Smooth muscle cell of bladder (primary cell): ENCODE measurements around the gene KNTC1. TPM values are rescaled to one million over a fixed set of nuclear protein-coding genes. Genes with fewer than 3 reads are reported as not detected.

Experiments
- total RNA-seq: library from RNA; depleted of rRNA; stranded (reverse); fragments of >200 nt; gene quantifications from 2 replicates; pipeline ENCODE4 v1.2.3, GENCODE V29; 2014

Gene KNTC1
- 7.1 and 7.4 TPM in 2 replicates for total RNA-seq

GRCh38 chr12:122526683-122527477 is at the start of gene KNTC1, which contains the start of gene RSRC2:
KNTC1 (plus strand) TSS chr12:122527249; CDS start chr12:122530064, 2,815 bp downstream.
RSRC2 (minus strand) TSS chr12:122526936; CDS start chr12:122526853, 83 bp downstream.

GRCh38 chr12:122500685-122501488 is 26.2 kb upstream of the KNTC1 start, which contains the start of gene ZCCHC8:
ZCCHC8 (minus strand) TSS chr12:122500932; CDS start chr12:122500840, 92 bp downstream.

Other genes starting within 250 kb of the KNTC1 start
- 69.0 and 74.6 TPM in 2 replicates for gene CLIP1, start 104.6 kb upstream of the KNTC1 start, total RNA-seq
- gene ZCCHC8, start 26.3 kb upstream of the KNTC1 start, total RNA-seq: 11.8 and 12.3 TPM in 2 replicates
- 40.1 and 45.7 TPM in 2 replicates for gene RSRC2, start 313 bp upstream of the KNTC1 start, total RNA-seq
- gene HCAR2, start 176.1 kb downstream of the KNTC1 start, total RNA-seq: 0.14 TPM in 1 of 2 replicates, not detected in the other
- gene HCAR3, start 189.6 kb downstream of the KNTC1 start, total RNA-seq: not detected in 2 replicates
- under 0.01 and 0.09 TPM in 2 replicates for gene HCAR1, start 203.6 kb downstream of the KNTC1 start, total RNA-seq
- 25.6 and 29.1 TPM in 2 replicates for gene DENR, start 225.6 kb downstream of the KNTC1 start, total RNA-seq
- gene CCDC62, start 247.3 kb downstream of the KNTC1 start, total RNA-seq: 0.43 and 1.1 TPM in 2 replicates